ENCODE measurements around the gene TRPM7.
A peak's percentile ranks its signal among the peaks of the same experiment; 100 is the strongest.
"Not testable (repeated sequence)": the region's sequence is repeated elsewhere in the genome, so short reads cannot be mapped to it uniquely, and the experiment has no call there.

TRPM7 gene

GRCh38 chr15:50686469-50687301, at the start of gene TRPM7:
TRPM7 (minus strand) TSS chr15:50686797; CDS start chr15:50686533, 264 bp downstream.
- peak; percentile 81 for DNase-seq

GRCh38 chr15:50735156-50735555, 48.6 kb upstream of the TRPM7 start:
- no peak for DNase-seq

- no peak for DNase-seq
Observed at GRCh38 chr15:50726315-50726714, 39.7 kb upstream of the TRPM7 start.

GRCh38 chr15:50718700-50719125, 32.1 kb upstream of the TRPM7 start:
- DNase-seq, result no peak

- no peak for DNase-seq
Observed at GRCh38 chr15:50712018-50712417, 25.4 kb upstream of the TRPM7 start.

GRCh38 chr15:50710585-50710984, 24.0 kb upstream of the TRPM7 start:
- no peak for DNase-seq

GRCh38 chr15:50707878-50708427, 21.4 kb upstream of the TRPM7 start:
- no peak for DNase-seq

- DNase-seq, result no peak
Observed at GRCh38 chr15:50702762-50703334, 16.3 kb upstream of the TRPM7 start.

- DNase-seq, result no peak
Observed at GRCh38 chr15:50698101-50698500, 11.5 kb upstream of the TRPM7 start.

- DNase-seq, result no peak
Observed at GRCh38 chr15:50697109-50697797, 10.7 kb upstream of the TRPM7 start.

GRCh38 chr15:50694634-50695165, 8.1 kb upstream of the TRPM7 start:
- DNase-seq, result not testable (repeated sequence)

GRCh38 chr15:50687302-50687902, 805 bp upstream of the TRPM7 start:
- DNase-seq, result no peak

GRCh38 chr15:50685976-50686468, 575 bp downstream of the TRPM7 start:
- DNase-seq, result peak; percentile 65

GRCh38 chr15:50685191-50685975, 1.2 kb downstream of the TRPM7 start:
- DNase-seq, result no peak

GRCh38 chr15:50681467-50681866, 5.1 kb downstream of the TRPM7 start:
- DNase-seq, result no peak

- no peak for DNase-seq
Observed at GRCh38 chr15:50676799-50677483, 9.7 kb downstream of the TRPM7 start.

GRCh38 chr15:50675535-50676144, 11.0 kb downstream of the TRPM7 start:
- no peak for DNase-seq

- no peak for DNase-seq
Observed at GRCh38 chr15:50670115-50670514, 16.5 kb downstream of the TRPM7 start.

GRCh38 chr15:50669611-50670010, 17.0 kb downstream of the TRPM7 start:
- DNase-seq, result no peak

GRCh38 chr15:50665938-50666337, 20.7 kb downstream of the TRPM7 start:
- no peak for DNase-seq

- no peak for DNase-seq
Observed at GRCh38 chr15:50655555-50655954, 31.0 kb downstream of the TRPM7 start.

All from activated T-cell treated with anti-CD3 and anti-CD28 coated beads for 4 hours (primary cell).